GM23248 (cell line): Measurements from ENCODE around the gene SLAIN2.

Source experiments
- EZH2 ChIP-seq: fragments of 200-600 bp; sonication (generic); IDR thresholded peaks from 2 replicates; pipeline ENCODE4 v1.6.1; 2018; ENCODE audit warnings: antibody characterized with exemption, mild to moderate bottlenecking; ENCODE audit not compliant: insufficient read depth, poor library complexity, severe bottlenecking
- EZH2phosphoT487 ChIP-seq: fragments of 200-600 bp; sonication (generic); IDR thresholded peaks from 2 replicates; pipeline ENCODE4 v1.6.1; 2018; ENCODE audit warnings: antibody characterized with exemption, moderate library complexity, mild to moderate bottlenecking, low read depth; ENCODE audit not compliant: insufficient read depth

GRCh38 chr4:48369248-48369647 is 27.9 kb downstream of the SLAIN2 start:
- no peak for TF ChIP-seq EZH2phosphoT487
- TF ChIP-seq EZH2: no peak
